Lung (tissue), 12 donors: ENCODE data around the gene MPND. TPM values are rescaled to one million over a fixed set of nuclear protein-coding genes. Genes with fewer than 3 reads are reported as not detected.
"Not testable (repeated sequence)": the region's sequence is repeated elsewhere in the genome, so short reads cannot be mapped to it uniquely, and the experiment has no call there.

Source experiments
- ATAC-seq: fragments of 200-7000 bp; cut with Tn5 transposase; one replicate; pipeline ENCODE4 v1.9.1; 2020; ENCODE audit warnings: moderate number of reproducible peaks; ENCODE audit not compliant: insufficient read depth, low FRiP score
- DNase-seq, 3 donors: peaks; one replicate each; pipeline ENCODE4 v3.0.0-alpha.2; 2013 to 2017
- H3K27ac ChIP-seq, 2 donors: one replicate each; pipeline ENCODE4 v1.5.1; 2013; ENCODE audit warnings: mild to moderate bottlenecking in 2 of 2, moderate library complexity in 2 of 2, control low read depth in 1 of 2, inconsistent platforms in 1 of 2, low read depth in 1 of 2, low read length in 1 of 2
- H3K27me3 ChIP-seq, 3 donors: one replicate each; pipeline ENCODE4 v1.5.1; 2013; ENCODE audit warnings: low read length in 2 of 3; ENCODE audit not compliant: control insufficient read depth in 3 of 3, insufficient read depth in 3 of 3
- H3K36me3 ChIP-seq, 4 donors: one replicate each; pipeline ENCODE4 v1.5.1; 2013; ENCODE audit warnings: low read length in 4 of 4, mild to moderate bottlenecking in 1 of 4, moderate library complexity in 1 of 4; ENCODE audit not compliant: control insufficient read depth in 4 of 4, insufficient read depth in 4 of 4
- H3K4me1 ChIP-seq, 5 donors: one replicate each; pipeline ENCODE4 v1.5.1; 2013; ENCODE audit warnings: low read length in 5 of 5, mild to moderate bottlenecking in 2 of 5, moderate library complexity in 1 of 5; ENCODE audit not compliant: control insufficient read depth in 5 of 5, insufficient read depth in 5 of 5
- H3K4me3 ChIP-seq: one replicate; pipeline ENCODE4 v1.5.1; 2013; ENCODE audit warnings: mild to moderate bottlenecking, control low read depth, moderate library complexity
- H3K9ac ChIP-seq, 2 donors: one replicate each; pipeline ENCODE4 v1.5.1; 2013; ENCODE audit warnings: low read length in 2 of 2, control low read depth in 1 of 2; ENCODE audit not compliant: insufficient read depth in 1 of 2
- H3K9me3 ChIP-seq, 4 donors: one replicate each; pipeline ENCODE4 v1.5.1; 2013; ENCODE audit warnings: low read length in 3 of 4, mild to moderate bottlenecking in 1 of 4, moderate library complexity in 1 of 4; ENCODE audit not compliant: control insufficient read depth in 4 of 4, insufficient read depth in 3 of 4
- CTCF ChIP-seq: IDR thresholded peaks from 2 replicates; pipeline ENCODE4 v1.5.1; 2012; ENCODE audit warnings: mild to moderate bottlenecking; ENCODE audit errors: control extremely low read depth, extremely low read depth
- WGBS, 2 donors: extraction: QIAGEN DNeasy Blood & Tissue Kit; methylation state at CpG; one replicate each; pipeline ENCODE4 v1.1.7; 2013; 5-methylcytosine and 5-hydroxymethylcytosine counted together
- polyA plus RNA-seq, 2 donors: library from polyadenylated mRNA; stranded (reverse); fragments of 200-250 nt; gene quantifications; one replicate each; pipeline ENCODE4 v1.2.1, GENCODE V29; 2013
- total RNA-seq, 2 donors: library from RNA; depleted of rRNA in 1 of 2; stranded (reverse); fragments of >200 nt in 1 of 2; gene quantifications; one replicate each; pipeline ENCODE4 v1.2.1, GENCODE V29; 2014 to 2021
- donor health status: control.
- donor health status: control.
- donor health status: Bipolar disorder and iron deficiency.
- donor health status: healthy.
- donor health status: DM: yes; HTN: yes; CAD: no.

Gene MPND
- total and polyA plus RNA-seq, 4 donors: 9.1 to 32.3 (median 24.6) TPM

- Histone ChIP-seq H3K4me1 (peaks cover 0 to 12% (median 5%) of the 10 kb centered on the region in 5 donors), H3K27me3 (no peaks in the 10 kb centered on the region), H3K4me3 (no peak overlapping the region), H3K9me3 (no peaks in the 10 kb centered on the region), H3K27ac (no peak overlapping the region), H3K36me3 (peaks cover 0 to 8% (median 8%) of the 10 kb centered on the region in 4 donors), H3K9ac (no peak overlapping the region)
- no peak for TF ChIP-seq CTCF
- DNase-seq (no peak), ATAC-seq (no peak)
- 97 to 99% methylated on average over 6 of the region's 6 CpGs for WGBS, 2 donors
Measured at GRCh38 chr19:4346020-4346383, 2.6 kb downstream of the MPND start.

- H3K27me3 ChIP-seq: no peaks in the 10 kb centered on the region
- H3K4me3 ChIP-seq: no peak overlapping the region
- peaks cover 0 to 8% (median 8%) of the 10 kb centered on the region in 4 donors for H3K36me3 ChIP-seq
- no peak overlapping the region for H3K9ac ChIP-seq
- no peak for ATAC-seq
- H3K9me3 ChIP-seq: no peaks in the 10 kb centered on the region
- H3K27ac ChIP-seq: no peak overlapping the region
- TF ChIP-seq CTCF: no peak
- peaks cover 0 to 6% (median 4%) of the 10 kb centered on the region in 5 donors for H3K4me1 ChIP-seq
- WGBS, 2 donors: 52 to 69% methylated on average over 6 of the region's 6 CpGs
- no peak for DNase-seq
Measured at GRCh38 chr19:4347521-4347920, 4.2 kb downstream of the MPND start.

- H3K27ac ChIP-seq, H3K4me1 ChIP-seq, ATAC-seq, H3K4me3 ChIP-seq, DNase-seq, H3K36me3 ChIP-seq, H3K9me3 ChIP-seq, H3K27me3 ChIP-seq, H3K9ac ChIP-seq: not testable (repeated sequence)
- WGBS, 2 donors: 94 to 95% methylated on average over 16 of the region's 16 CpGs
Measured at GRCh38 chr19:4349225-4349624, 5.9 kb downstream of the MPND start.

- no peak for TF ChIP-seq CTCF
- Histone ChIP-seq H3K9ac (no peak overlapping the region), H3K9me3 (no peaks in the 10 kb centered on the region), H3K4me3 (no peak overlapping the region), H3K4me1 (no peaks in the 10 kb centered on the region), H3K27me3 (no peaks in the 10 kb centered on the region), H3K36me3 (peaks cover 0 to 13% (median 8%) of the 10 kb centered on the region in 4 donors), H3K27ac (no peak overlapping the region)
- WGBS, 2 donors: 83 to 96% methylated on average over 8 of the region's 8 CpGs
- no peak for DNase-seq
- no peak for ATAC-seq
Measured at GRCh38 chr19:4350111-4350510, 6.7 kb downstream of the MPND start.
